ENCODE measurements around the gene TMEM154. TPM values are rescaled to one million over a fixed set of nuclear protein-coding genes. Genes with fewer than 3 reads are reported as not detected.

The TMEM154 gene
- total RNA-seq, 1 experiment from 2014 or later, result 41.5 TPM

GRCh38 chr4:152655272-152656129 lies 24.3 kb downstream of the TMEM154 start:
- BruUV-seq (replicated peaks), result no TSS peak
- H3K4me1 Mint-ChIP-seq (ENCODE audit: insufficient read depth, unreplicated experiment), result no peaks in the 10 kb centered on the region
- intact Hi-C loops (cut with micrococcal nuclease), result no loop called here
- no peak overlapping the region for H3K4me3 Mint-ChIP-seq (ENCODE audit: unreplicated experiment)
- H3K9me3 Mint-ChIP-seq (ENCODE audit: unreplicated experiment), result peaks cover 16% of the 10 kb centered on the region
- no peaks in the 10 kb centered on the region for H3K27me3 Mint-ChIP-seq (ENCODE audit: insufficient read depth, unreplicated experiment)
- peaks cover 13% of the 10 kb centered on the region for H3K36me3 Mint-ChIP-seq (ENCODE audit: insufficient read depth, unreplicated experiment)
- DNase-seq (ENCODE audit: unreplicated experiment), result peak; percentile 57
- H3K27ac Mint-ChIP-seq (ENCODE audit: low read depth, unreplicated experiment), result no peak overlapping the region
- CTCF ChIA-PET, result interaction anchor here (0.6 to 1.7 kb wide), 8 partner anchors 10 to 617 kb away, joined by 3 to 9 read pairs (median 4); no protein-coding TSS in a partner anchor
- TF ChIP-seq, protein P1, sequence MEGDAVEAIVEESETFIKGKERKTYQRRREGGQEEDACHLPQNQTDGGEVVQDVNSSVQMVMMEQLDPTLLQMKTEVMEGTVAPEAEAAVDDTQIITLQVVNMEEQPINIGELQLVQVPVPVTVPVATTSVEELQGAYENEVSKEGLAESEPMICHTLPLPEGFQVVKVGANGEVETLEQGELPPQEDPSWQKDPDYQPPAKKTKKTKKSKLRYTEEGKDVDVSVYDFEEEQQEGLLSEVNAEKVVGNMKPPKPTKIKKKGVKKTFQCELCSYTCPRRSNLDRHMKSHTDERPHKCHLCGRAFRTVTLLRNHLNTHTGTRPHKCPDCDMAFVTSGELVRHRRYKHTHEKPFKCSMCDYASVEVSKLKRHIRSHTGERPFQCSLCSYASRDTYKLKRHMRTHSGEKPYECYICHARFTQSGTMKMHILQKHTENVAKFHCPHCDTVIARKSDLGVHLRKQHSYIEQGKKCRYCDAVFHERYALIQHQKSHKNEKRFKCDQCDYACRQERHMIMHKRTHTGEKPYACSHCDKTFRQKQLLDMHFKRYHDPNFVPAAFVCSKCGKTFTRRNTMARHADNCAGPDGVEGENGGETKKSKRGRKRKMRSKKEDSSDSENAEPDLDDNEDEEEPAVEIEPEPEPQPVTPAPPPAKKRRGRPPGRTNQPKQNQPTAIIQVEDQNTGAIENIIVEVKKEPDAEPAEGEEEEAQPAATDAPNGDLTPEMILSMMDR (IDR thresholded peaks at IDR 0.05; ENCODE audit: unreplicated experiment), result no peak
- POLR2A ChIA-PET, result interaction anchor here (0.6 to 1.2 kb wide), 3 partner anchors 20 to 26 kb away, joined by 3 to 4 read pairs (median 3); no protein-coding TSS in a partner anchor

DNA sequence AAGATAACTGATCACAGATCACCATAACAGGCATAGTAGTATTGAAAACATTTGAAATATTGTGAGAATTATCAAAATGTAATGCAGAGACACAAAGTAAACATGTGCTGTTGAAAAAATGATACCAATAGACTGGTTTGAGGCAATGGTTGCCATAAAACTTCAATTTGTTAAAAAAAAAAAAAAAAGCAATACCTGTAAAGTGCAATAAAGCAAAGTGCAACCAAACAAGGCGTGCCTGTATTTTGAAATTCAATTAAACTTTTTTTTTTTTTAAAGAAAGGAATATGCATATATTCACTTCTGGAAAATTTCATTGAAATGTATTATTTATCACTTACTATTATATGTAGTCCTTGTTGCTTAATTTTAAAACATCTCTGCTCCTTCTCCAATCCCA lies 27.7 kb downstream of the TMEM154 start:
- intact Hi-C loops (cut with micrococcal nuclease), result no loop called here
- Mint-ChIP-seq H3K36me3 (ENCODE audit: insufficient read depth, unreplicated experiment) (peaks cover 17% of the 10 kb centered on the region), H3K4me3 (ENCODE audit: unreplicated experiment) (no peak overlapping the region), H3K4me1 (ENCODE audit: insufficient read depth, unreplicated experiment) (no peaks in the 10 kb centered on the region), H3K9me3 (ENCODE audit: unreplicated experiment) (peaks cover 2% of the 10 kb centered on the region), H3K27ac (ENCODE audit: low read depth, unreplicated experiment) (no peak overlapping the region), H3K27me3 (ENCODE audit: insufficient read depth, unreplicated experiment) (no peaks in the 10 kb centered on the region)
- ChIA-PET POLR2A (interaction anchor here (0.6 kb wide), 1 partner anchor 1350 kb away, joined by 3 read pairs; no protein-coding TSS in a partner anchor), CTCF (interaction anchor here (1.5 kb wide), 1 partner anchor 11 kb away, joined by 10 read pairs; no protein-coding TSS in a partner anchor)
- TF ChIP-seq, protein P1 (IDR thresholded peaks at IDR 0.05; ENCODE audit: unreplicated experiment), result no peak
- DNase-seq (ENCODE audit: unreplicated experiment), result no peak
- no TSS peak for BruUV-seq (replicated peaks)

GRCh38 chr4:152651473-152652060 lies 28.2 kb downstream of the TMEM154 start:
- no peak for DNase-seq (ENCODE audit: unreplicated experiment)
- Mint-ChIP-seq H3K4me1 (ENCODE audit: insufficient read depth, unreplicated experiment) (no peaks in the 10 kb centered on the region), H3K27ac (ENCODE audit: low read depth, unreplicated experiment) (no peak overlapping the region), H3K27me3 (ENCODE audit: insufficient read depth, unreplicated experiment) (no peaks in the 10 kb centered on the region), H3K9me3 (ENCODE audit: unreplicated experiment) (no peaks in the 10 kb centered on the region), H3K4me3 (ENCODE audit: unreplicated experiment) (no peak overlapping the region), H3K36me3 (ENCODE audit: insufficient read depth, unreplicated experiment) (peaks cover 17% of the 10 kb centered on the region)
- TSS peak; percentile 10 for BruUV-seq (replicated peaks)
- TF ChIP-seq, protein P1 (IDR thresholded peaks at IDR 0.05; ENCODE audit: unreplicated experiment), result no peak
- intact Hi-C loops (cut with micrococcal nuclease), result no loop called here
- CTCF ChIA-PET, result interaction anchor here (1.1 to 1.5 kb wide), 2 partner anchors 10 to 13 kb away, joined by 3 to 10 read pairs; no protein-coding TSS in a partner anchor
- POLR2A ChIA-PET, result interaction anchor here (0.6 kb wide), 2 partner anchors 235 to 1350 kb away, joined by 3 read pairs; no protein-coding TSS in a partner anchor

GRCh38 chr4:152646221-152646620 lies 33.6 kb downstream of the TMEM154 start:
- H3K36me3 Mint-ChIP-seq (ENCODE audit: insufficient read depth, unreplicated experiment), result peaks cover 11% of the 10 kb centered on the region
- CTCF ChIA-PET, result interaction anchor here (0.6 to 4.0 kb wide), 7 partner anchors 11 to 653 kb away, joined by 3 to 24 read pairs (median 4); no protein-coding TSS in a partner anchor
- H3K27ac Mint-ChIP-seq (ENCODE audit: low read depth, unreplicated experiment), result no peak overlapping the region
- no peak overlapping the region for H3K4me3 Mint-ChIP-seq (ENCODE audit: unreplicated experiment)
- BruUV-seq (replicated peaks), result no TSS peak
- no peaks in the 10 kb centered on the region for H3K27me3 Mint-ChIP-seq (ENCODE audit: insufficient read depth, unreplicated experiment)
- DNase-seq (ENCODE audit: unreplicated experiment), result no peak
- no peaks in the 10 kb centered on the region for H3K4me1 Mint-ChIP-seq (ENCODE audit: insufficient read depth, unreplicated experiment)
- POLR2A ChIA-PET, result interaction anchor here (0.6 to 1.1 kb wide), 3 partner anchors 14 to 154 kb away, joined by 3 to 4 read pairs (median 3); no protein-coding TSS in a partner anchor
- TF ChIP-seq, protein P1 (IDR thresholded peaks at IDR 0.05; ENCODE audit: unreplicated experiment), result no peak
- H3K9me3 Mint-ChIP-seq (ENCODE audit: unreplicated experiment), result no peaks in the 10 kb centered on the region
- intact Hi-C loops (cut with micrococcal nuclease), result no loop called here
